H1 (cell line): Measurements from ENCODE around the gene THRB. TPM values are rescaled to one million over a fixed set of nuclear protein-coding genes. Genes with fewer than 3 reads are reported as not detected.

Source experiments
- CTCF ChIA-PET: fragments of 300-600 bp; sonication (Branson Sonifier 250); formaldehyde crosslinking; loops from one replicate; lab custom pipeline; 2021; ENCODE audit not compliant: partially characterized antibody; lab: Charles Lee
- POLR2A ChIA-PET: fragments of 300-600 bp; sonication (Branson Sonifier 250); formaldehyde crosslinking; loops from one replicate; lab custom pipeline; 2021; ENCODE audit warnings: inconsistent platforms; ENCODE audit not compliant: partially characterized antibody; lab: Charles Lee
- DNase-seq, 2 experiments: peaks; one replicate each; pipeline versions ENCODE4 v3.0.0 to v3.0.0-alpha.2; 2010 to 2022; ENCODE audit warnings: low spot score in 2 of 2, low read depth in 1 of 2, mixed read lengths in 1 of 2
- FAIRE-seq: peaks from 2 replicates; lab custom pipeline; 2011; peaks lifted over from hg19 to GRCh38; lab: Jason Lieb, UNC
- H2AFZ ChIP-seq: 2 replicates; pipeline ENCODE4 v1.8.1; 2012; ENCODE audit warnings: low read length, inconsistent platforms
- H2AK5ac ChIP-seq: 2 replicates; pipeline ENCODE4 v1.6.1; 2013; ENCODE audit warnings: low read depth, low read length
- H2BK120ac ChIP-seq: replicated peaks from 2 replicates; pipeline ENCODE3; 2013; ENCODE audit warnings: low read depth, low read length, inconsistent platforms
- H2BK12ac ChIP-seq: 2 replicates; pipeline ENCODE4 v1.6.1; 2013; ENCODE audit warnings: low read depth, low read length
- H2BK15ac ChIP-seq: 2 replicates; pipeline ENCODE4 v1.6.1; 2013; ENCODE audit warnings: low read length
- H2BK20ac ChIP-seq: 2 replicates; pipeline ENCODE4 v1.6.1; 2013; ENCODE audit warnings: low read length
- H2BK5ac ChIP-seq: 2 replicates; pipeline ENCODE4 v1.6.1; 2013; ENCODE audit warnings: low read depth, low read length
- H3K14ac ChIP-seq: 2 replicates; pipeline ENCODE4 v1.6.1; 2013; ENCODE audit warnings: inconsistent platforms; ENCODE audit not compliant: insufficient read length
- H3K18ac ChIP-seq: 2 replicates; pipeline ENCODE4 v1.6.1; 2013; ENCODE audit warnings: low read length; ENCODE audit errors: extremely low read depth
- H3K23ac ChIP-seq: 2 replicates; pipeline ENCODE4 v1.6.1; 2013; ENCODE audit warnings: inconsistent platforms; ENCODE audit not compliant: insufficient read length
- H3K23me2 ChIP-seq: 2 replicates; pipeline ENCODE4 v1.6.1; 2013; ENCODE audit warnings: low read depth, low read length
- H3K27ac ChIP-seq: 2 replicates; pipeline ENCODE4 v1.6.1; 2011; ENCODE audit warnings: low read depth, low read length, inconsistent platforms
- H3K27me3 ChIP-seq, 4 experiments: replicated peaks in 1 of 4; 1 replicate in 1 of 4; 2 replicates in 3 of 4; pipeline versions ENCODE4 v1.6.1 to v1.8.1; 2011 to 2013; ENCODE audit warnings: low read length in 3 of 4, mild to moderate bottlenecking in 3 of 4, inconsistent platforms in 2 of 4, mixed read lengths in 2 of 4, moderate library complexity in 1 of 4; ENCODE audit not compliant: control insufficient read depth in 3 of 4, insufficient read depth in 3 of 4; ENCODE audit errors: extremely low read depth in 1 of 4
- H3K36me3 ChIP-seq, 4 experiments: 2 replicates each; pipeline versions ENCODE4 v1.6.1 to v1.8.1; 2011 to 2013; ENCODE audit warnings: mild to moderate bottlenecking in 4 of 4, low read length in 3 of 4, moderate library complexity in 2 of 4, control low read depth in 1 of 4, inconsistent platforms in 1 of 4; ENCODE audit not compliant: insufficient read depth in 4 of 4, control insufficient read depth in 2 of 4
- H3K4ac ChIP-seq: replicated peaks from 2 replicates; pipeline ENCODE3; 2013; ENCODE audit warnings: low read length, low read depth, mixed read lengths, inconsistent platforms; ENCODE audit not compliant: insufficient read length
- H3K4me1 ChIP-seq, 4 experiments: replicated peaks in 1 of 4; 1 replicate in 1 of 4; 2 replicates in 3 of 4; pipeline versions ENCODE4 v1.6.1 to v1.8.1; 2011 to 2013; ENCODE audit warnings: low read length in 3 of 4, inconsistent platforms in 2 of 4, mixed read lengths in 1 of 4; ENCODE audit not compliant: insufficient read depth in 4 of 4, control insufficient read depth in 3 of 4
- H3K4me2 ChIP-seq, 2 experiments: 2 replicates each; pipeline versions ENCODE4 v1.6.1 to v1.8.1; 2011 to 2013; ENCODE audit warnings: low read depth in 2 of 2, low read length in 2 of 2, control low read depth in 1 of 2, inconsistent platforms in 1 of 2, mild to moderate bottlenecking in 1 of 2; ENCODE audit not compliant: insufficient read depth in 1 of 2
- H3K4me3 ChIP-seq, 4 experiments: fragments of 200-600, 300-600 bp in 1 of 4; sonication (generic), shearing (Covaris generic), sonication (Bioruptor Twin) in 1 of 4; 2 replicates each; pipeline versions ENCODE4 v1.5.1 to v1.8.1; 2011 to 2016; ENCODE audit warnings: low read length in 4 of 4, low read depth in 3 of 4, control low read depth in 2 of 4, inconsistent platforms in 2 of 4, mild to moderate bottlenecking in 2 of 4, mixed read lengths in 1 of 4, moderate library complexity in 1 of 4; ENCODE audit not compliant: insufficient read depth in 2 of 4; ENCODE audit errors: extremely low read depth in 1 of 4
- H3K56ac ChIP-seq: replicated peaks from 2 replicates; pipeline ENCODE3; 2013; ENCODE audit warnings: low read depth, mild to moderate bottlenecking, mixed read lengths, low read length, inconsistent platforms; ENCODE audit not compliant: insufficient read length
- H3K79me1 ChIP-seq: 2 replicates; pipeline ENCODE4 v1.6.1; 2013; ENCODE audit warnings: low read depth, low read length, control low read depth
- H3K79me2 ChIP-seq, 2 experiments: 2 replicates each; pipeline versions ENCODE4 v1.6.1 to v1.8.1; 2012 to 2013; ENCODE audit warnings: low read length in 2 of 2, mild to moderate bottlenecking in 2 of 2, inconsistent platforms in 1 of 2; ENCODE audit not compliant: insufficient read depth in 2 of 2, control insufficient read depth in 1 of 2
- H3K9ac ChIP-seq, 4 experiments: replicated peaks in 1 of 4; 1 replicate in 1 of 4; 2 replicates in 3 of 4; pipeline versions ENCODE4 v1.6.1 to v1.8.1; 2011 to 2013; ENCODE audit warnings: low read depth in 3 of 4, low read length in 3 of 4, control low read depth in 2 of 4, mild to moderate bottlenecking in 2 of 4, moderate library complexity in 2 of 4, inconsistent platforms in 1 of 4; ENCODE audit errors: extremely low read depth in 1 of 4
- H3K9me3 ChIP-seq, 2 experiments: 2 replicates each; pipeline versions ENCODE4 v1.6.1 to v1.8.1; 2012 to 2013; ENCODE audit warnings: mild to moderate bottlenecking in 2 of 2, moderate library complexity in 2 of 2, control low read depth in 1 of 2, inconsistent platforms in 1 of 2, low read depth in 1 of 2, low read length in 1 of 2, mixed read lengths in 1 of 2; ENCODE audit not compliant: insufficient read depth in 2 of 2
- H4K20me1 ChIP-seq, 2 experiments: replicated peaks in 1 of 2; 2 replicates each; pipeline versions ENCODE3 to v1.8.1; 2011 to 2013; ENCODE audit warnings: inconsistent platforms in 2 of 2, low read length in 2 of 2, mild to moderate bottlenecking in 1 of 2; ENCODE audit not compliant: insufficient read depth in 2 of 2, control insufficient read depth in 1 of 2
- H4K5ac ChIP-seq: 2 replicates; pipeline ENCODE4 v1.6.1; 2013; ENCODE audit warnings: low read length, low read depth, mixed read lengths, inconsistent platforms; ENCODE audit not compliant: insufficient read length
- H4K8ac ChIP-seq: 2 replicates; pipeline ENCODE4 v1.8.0; 2013; ENCODE audit warnings: mild to moderate bottlenecking, moderate library complexity, low read length, inconsistent platforms; ENCODE audit not compliant: insufficient read depth; ENCODE audit errors: extremely low read depth
- H4K91ac ChIP-seq: replicated peaks from 2 replicates; pipeline ENCODE3; 2013; ENCODE audit warnings: low read length, mixed read lengths, inconsistent platforms; ENCODE audit not compliant: insufficient read length
- ATF2 ChIP-seq: IDR thresholded peaks from 2 replicates; pipeline ENCODE4 v1.6.1; 2012; ENCODE audit warnings: low read length, inconsistent platforms
- CHD2 ChIP-seq: IDR thresholded peaks from 2 replicates; pipeline ENCODE4 v1.6.1; 2012; ENCODE audit warnings: low read length, improper control_type of control experiment
- EGR1 ChIP-seq: IDR thresholded peaks from 2 replicates; pipeline ENCODE4 v1.6.1; 2011; ENCODE audit warnings: low read depth, low read length, borderline replicate concordance
- EP300 ChIP-seq, 2 experiments: IDR thresholded peaks; 1 replicate in 1 of 2; 2 replicates in 1 of 2; pipeline ENCODE4 v1.6.1; 2011 to 2012; ENCODE audit warnings: low read depth in 2 of 2, low read length in 2 of 2, mild to moderate bottlenecking in 2 of 2, borderline replicate concordance in 1 of 2, inconsistent platforms in 1 of 2, moderate library complexity in 1 of 2
- GTF2F1 ChIP-seq: IDR thresholded peaks from 2 replicates; pipeline ENCODE4 v1.6.1; 2012; ENCODE audit warnings: low read depth, low read length, improper control_type of control experiment, borderline replicate concordance
- JUND ChIP-seq: IDR thresholded peaks from 2 replicates; pipeline ENCODE4 v1.6.1; 2011; ENCODE audit warnings: mild to moderate bottlenecking, improper control_type of control experiment, low read length
- MAFK ChIP-seq: IDR thresholded peaks from 2 replicates; pipeline ENCODE4 v1.6.1; 2012; ENCODE audit warnings: low read depth, mild to moderate bottlenecking, improper control_type of control experiment, low read length
- POLR2A ChIP-seq, 2 experiments: IDR thresholded peaks; 1 replicate in 1 of 2; 2 replicates in 1 of 2; pipeline ENCODE4 v1.6.1; 2011; ENCODE audit warnings: low read depth in 2 of 2, low read length in 2 of 2, mild to moderate bottlenecking in 2 of 2; ENCODE audit errors: control extremely low read depth in 1 of 2
- RBBP5 ChIP-seq: IDR thresholded peaks from 2 replicates; pipeline ENCODE4 v1.7.1; 2012; ENCODE audit warnings: low read depth, mild to moderate bottlenecking, inconsistent platforms, low read length, moderate library complexity, borderline replicate concordance
- TBP ChIP-seq: IDR thresholded peaks from 2 replicates; pipeline ENCODE4 v1.6.1; 2011; ENCODE audit warnings: low read depth, low read length, improper control_type of control experiment
- WGBS, 2 experiments: shearing (Covaris generic) in 1 of 2; methylation state at CpG; one replicate each; pipeline versions ENCODE4 v1.1.6 to v1.1.7; 2013 to 2015; ENCODE audit warnings: low lambda C conversion rate in 2 of 2, mixed read lengths in 2 of 2, inconsistent platforms in 1 of 2, low coverage in 1 of 2, missing lambda C conversion rate in 1 of 2; ENCODE audit not compliant: insufficient replicate concordance in 2 of 2, insufficient coverage in 1 of 2, insufficient read length in 1 of 2; ENCODE audit errors: extremely low coverage in 1 of 2, missing lambda C conversion rate in 1 of 2; 5-methylcytosine and 5-hydroxymethylcytosine counted together
- polyA plus RNA-seq, 7 experiments: library from polyadenylated mRNA; depleted of rRNA in 3 of 7; stranded (reverse) in 5 of 7; unstranded in 2 of 7; fragments of >200 nt in 5 of 7; fragments of 200-250 nt in 2 of 7; gene quantifications; 1 replicate in 5 of 7; 2 replicates in 1 of 7; 4 replicates in 1 of 7; pipeline versions ENCODE4 v1.2.1 to v1.2.3, GENCODE V29; 2011 to 2013; ENCODE audit warnings: missing spikeins in 2 of 7, mixed read lengths in 2 of 7
- total RNA-seq: library from RNA; stranded (reverse); fragmentation: NEBNext Ultra II Directional; extraction: Animal tissue kit (Norgen Biotek cat#: 25700); gene quantifications from 2 replicates; pipeline ENCODE4 v1.2.1, GENCODE V29; 2021
- TF ChIP-seq, protein P1 (sequence below), 3 experiments: IDR thresholded peaks; 1 replicate in 2 of 3; 2 replicates in 1 of 3; pipeline versions ENCODE4 v1.5.1 to v1.6.1; 2011; ENCODE audit warnings: low read length in 3 of 3, mild to moderate bottlenecking in 3 of 3, inconsistent platforms in 2 of 3, low read depth in 1 of 3, moderate library complexity in 1 of 3; ENCODE audit not compliant: insufficient read depth in 1 of 3; ENCODE audit errors: control extremely low read depth in 1 of 3

The THRB gene
- total and polyA plus RNA-seq, 2 of the 8 experiments (the other 6 are each of a cell fraction or from before 2014, with no cell fraction given): 0.98 to 3.9 TPM

DNA sequence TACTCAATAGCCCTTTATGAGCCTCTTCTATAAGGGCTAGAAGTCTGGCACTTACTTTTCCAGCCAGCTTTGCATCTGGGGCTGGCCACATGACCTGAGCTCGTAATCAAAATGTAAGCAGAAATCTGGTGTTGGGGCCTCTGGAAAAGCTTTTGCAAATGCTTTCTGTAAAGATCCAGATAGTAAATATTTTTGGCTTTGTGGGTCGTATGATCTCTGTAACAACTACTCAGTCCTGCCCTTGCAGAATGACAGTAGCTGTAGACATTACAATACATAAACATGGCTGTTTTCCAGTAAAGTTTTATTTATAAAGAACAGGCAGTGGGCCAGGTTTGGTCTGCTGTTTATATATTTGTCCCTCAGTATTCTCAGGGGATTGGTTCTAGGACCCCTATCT, 46.2 kb upstream of the THRB start:
- H3K9ac ChIP-seq: no peak overlapping the region
- no peaks in the 10 kb centered on the region for H3K9me3 ChIP-seq
- H3K4me3 ChIP-seq: no peak overlapping the region
- H3K27ac ChIP-seq: no peak overlapping the region
- DNase-seq: no peak
- no peak overlapping the region for H2BK12ac ChIP-seq
- H4K5ac ChIP-seq: no peak overlapping the region
- H2BK120ac ChIP-seq: no peak overlapping the region
- 84% methylated on average over 2 of the region's 2 CpGs; no CpG with 5 or more reads in 1 of the 2 experiments for WGBS, 2 experiments
- no peak overlapping the region for H3K14ac ChIP-seq
- no peak overlapping the region for H3K18ac ChIP-seq
- no peaks in the 10 kb centered on the region for H3K79me2 ChIP-seq
- CTCF ChIA-PET: no interaction called here
- no peaks in the 10 kb centered on the region for H3K79me1 ChIP-seq
- no peaks in the 10 kb centered on the region for H3K23me2 ChIP-seq
- H4K91ac ChIP-seq: no peak overlapping the region
- no peak overlapping the region for H2BK15ac ChIP-seq
- no peak overlapping the region for H3K4me2 ChIP-seq
- no peaks in the 10 kb centered on the region for H3K4me1 ChIP-seq
- POLR2A ChIA-PET: no interaction called here
- H3K23ac ChIP-seq: no peak overlapping the region
- H2AFZ ChIP-seq: no peak overlapping the region
- no peak overlapping the region for H3K56ac ChIP-seq
- no peak overlapping the region for H2BK20ac ChIP-seq
- H2AK5ac ChIP-seq: no peak overlapping the region
- H3K27me3 ChIP-seq: no peaks in the 10 kb centered on the region
- H4K20me1 ChIP-seq: no peaks in the 10 kb centered on the region
- no peaks in the 10 kb centered on the region; a peak in 1 of 8 replicates for H3K36me3 ChIP-seq
- H3K4ac ChIP-seq: no peak overlapping the region
- H4K8ac ChIP-seq: no peak overlapping the region
- H2BK5ac ChIP-seq: no peak overlapping the region
- no peak for FAIRE-seq
- no peak for TF ChIP-seq GTF2F1
- TF ChIP-seq CHD2: no peak
- TF ChIP-seq, protein P1, sequence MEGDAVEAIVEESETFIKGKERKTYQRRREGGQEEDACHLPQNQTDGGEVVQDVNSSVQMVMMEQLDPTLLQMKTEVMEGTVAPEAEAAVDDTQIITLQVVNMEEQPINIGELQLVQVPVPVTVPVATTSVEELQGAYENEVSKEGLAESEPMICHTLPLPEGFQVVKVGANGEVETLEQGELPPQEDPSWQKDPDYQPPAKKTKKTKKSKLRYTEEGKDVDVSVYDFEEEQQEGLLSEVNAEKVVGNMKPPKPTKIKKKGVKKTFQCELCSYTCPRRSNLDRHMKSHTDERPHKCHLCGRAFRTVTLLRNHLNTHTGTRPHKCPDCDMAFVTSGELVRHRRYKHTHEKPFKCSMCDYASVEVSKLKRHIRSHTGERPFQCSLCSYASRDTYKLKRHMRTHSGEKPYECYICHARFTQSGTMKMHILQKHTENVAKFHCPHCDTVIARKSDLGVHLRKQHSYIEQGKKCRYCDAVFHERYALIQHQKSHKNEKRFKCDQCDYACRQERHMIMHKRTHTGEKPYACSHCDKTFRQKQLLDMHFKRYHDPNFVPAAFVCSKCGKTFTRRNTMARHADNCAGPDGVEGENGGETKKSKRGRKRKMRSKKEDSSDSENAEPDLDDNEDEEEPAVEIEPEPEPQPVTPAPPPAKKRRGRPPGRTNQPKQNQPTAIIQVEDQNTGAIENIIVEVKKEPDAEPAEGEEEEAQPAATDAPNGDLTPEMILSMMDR (IDR thresholded peaks at IDR 0.05; ENCODE audit: control extremely low read depth in 1 of 3, insufficient read depth in 1 of 3, low read depth in 1 of 3, low read length in 3 of 3): no peak
- no peak for TF ChIP-seq POLR2A (IDR thresholded peaks at IDR 0.05; ENCODE audit: control extremely low read depth in 1 of 2, low read depth in 2 of 2, low read length in 2 of 2)
- TF ChIP-seq EP300 (IDR thresholded peaks at IDR 0.05; ENCODE audit: borderline replicate concordance in 1 of 2, low read depth in 2 of 2, low read length in 2 of 2): no peak
- no peak for TF ChIP-seq TBP
- no peak for TF ChIP-seq ATF2
- TF ChIP-seq RBBP5: no peak
- no peak for TF ChIP-seq EGR1
- no peak for TF ChIP-seq MAFK
- no peak for TF ChIP-seq JUND
